HG03432 (cell line): ENCODE measurements around the gene AADACL4.
"Not testable (repeated sequence)": the region's sequence is repeated elsewhere in the genome, so short reads cannot be mapped to it uniquely, and the experiment has no call there.

ENCODE experiments used
- ATAC-seq: cut with Tn5 transposase; IDR thresholded peaks from one replicate; pipeline ENCODE4 v1.9.1; 2021; ENCODE audit warnings: mild to moderate bottlenecking, moderate library complexity; ENCODE audit not compliant: unreplicated experiment

AADACL4 gene

GRCh38 chr1:12657885-12658512, 14.1 kb downstream of the AADACL4 start:
- not testable (repeated sequence) for ATAC-seq

- no peak for ATAC-seq
These were observed 14.9 kb downstream of the AADACL4 start for GRCh38 chr1:12658531-12659453.

- no peak for ATAC-seq
These were observed 17.8 kb downstream of the AADACL4 start for GRCh38 chr1:12661606-12662219.

DNA sequence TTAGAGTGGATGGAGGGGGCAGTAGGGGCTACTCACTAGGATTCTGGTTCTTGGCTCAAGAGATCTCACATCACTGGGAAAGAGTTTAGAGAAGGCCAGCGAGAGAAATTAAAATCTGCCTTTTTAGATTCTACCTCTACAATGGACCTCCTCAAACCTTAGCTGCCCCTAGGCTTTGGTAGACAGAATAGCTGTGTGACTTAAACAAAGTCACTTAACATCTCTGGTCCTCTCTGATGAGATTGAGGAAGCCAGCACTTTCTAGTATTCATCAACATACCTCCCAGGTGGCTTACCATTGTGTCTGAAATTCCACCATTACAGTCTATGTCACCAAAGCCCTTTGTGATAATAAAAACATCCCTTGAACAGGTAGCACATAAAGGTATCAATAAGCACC, 18.7 kb downstream of the AADACL4 start:
- no peak for ATAC-seq

GRCh38 chr1:12665511-12665910, 21.6 kb downstream of the AADACL4 start:
- no peak for ATAC-seq

GRCh38 chr1:12666141-12666735, 22.4 kb downstream of the AADACL4 start:
- ATAC-seq: no peak

DNA sequence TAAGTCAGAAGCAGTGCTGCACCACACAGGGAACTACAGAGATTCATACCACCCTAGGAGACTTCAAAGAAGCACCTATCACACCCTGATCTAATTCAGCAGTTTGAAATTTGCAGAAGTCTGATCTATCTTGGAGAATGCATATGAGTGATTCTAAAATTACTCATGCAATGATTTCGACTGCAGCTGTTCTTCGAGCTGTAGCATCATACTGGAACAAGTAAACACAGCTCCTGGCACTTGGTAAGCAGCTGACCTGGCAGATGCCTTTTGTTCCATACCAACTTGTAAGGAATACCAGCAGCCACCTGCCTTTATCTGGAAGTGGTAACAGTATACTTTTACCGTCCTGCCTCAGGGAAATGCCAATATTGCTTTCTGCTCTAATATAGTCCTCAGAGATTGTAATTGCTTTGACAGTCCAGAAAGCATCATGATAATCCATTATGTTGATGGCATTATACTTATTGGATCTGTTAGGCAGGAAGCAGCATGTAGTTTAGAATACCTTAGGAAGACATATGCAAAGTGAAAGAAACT, 25.7 kb downstream of the AADACL4 start:
- no peak for ATAC-seq

GRCh38 chr1:12674358-12674757, 30.5 kb downstream of the AADACL4 start:
- no peak for ATAC-seq

- not testable (repeated sequence) for ATAC-seq
These were observed 32.2 kb downstream of the AADACL4 start for GRCh38 chr1:12676122-12676521.

DNA sequence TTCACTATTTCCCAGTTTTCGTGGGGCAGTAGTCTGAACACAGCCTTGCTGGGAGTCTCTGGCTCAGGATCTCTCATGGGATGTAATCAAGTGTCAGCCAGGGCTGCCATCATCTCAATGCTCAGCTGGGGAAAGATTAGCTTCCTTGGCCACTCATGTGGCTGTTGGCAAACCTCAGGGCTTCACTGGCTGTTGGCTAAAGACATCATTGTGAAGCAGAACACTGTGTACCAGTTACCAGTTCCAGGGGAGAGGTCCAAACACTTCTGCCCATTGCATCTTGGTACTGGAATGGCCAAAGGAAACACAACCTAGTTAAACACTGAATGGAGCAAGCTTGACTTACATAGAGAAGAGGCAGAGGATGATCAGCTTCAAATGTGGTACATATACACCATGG, 33.7 kb downstream of the AADACL4 start:
- ATAC-seq: no peak

GRCh38 chr1:12678350-12678749, 34.5 kb downstream of the AADACL4 start:
- ATAC-seq: no peak

GRCh38 chr1:12678820-12679219, 34.9 kb downstream of the AADACL4 start:
- ATAC-seq: no peak

- ATAC-seq: no peak
These were observed 46.3 kb downstream of the AADACL4 start for GRCh38 chr1:12690156-12690555.

- no peak for ATAC-seq
These were observed 49.3 kb downstream of the AADACL4 start for GRCh38 chr1:12692967-12693782.

- no peak for ATAC-seq
These were observed 52.8 kb downstream of the AADACL4 start for GRCh38 chr1:12696658-12697057.

DNA sequence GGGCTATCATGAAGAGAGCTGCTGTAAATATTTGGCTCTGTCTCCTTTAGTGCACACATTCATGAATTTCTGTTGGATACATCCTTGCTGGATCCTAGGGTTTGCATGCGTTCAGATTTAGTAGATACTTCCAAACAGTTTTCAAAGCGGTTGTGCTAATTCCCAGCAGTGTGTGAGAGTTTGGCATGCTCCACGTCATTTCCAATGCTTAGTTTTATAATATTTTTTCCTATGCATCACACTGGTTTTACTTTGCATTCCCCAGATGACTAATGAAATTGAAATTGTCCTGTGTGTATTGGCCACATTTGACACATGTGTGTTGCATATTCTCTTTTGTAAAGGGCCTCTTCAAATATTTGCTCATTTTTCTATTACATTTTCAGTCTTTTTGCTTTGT, 53.5 kb downstream of the AADACL4 start:
- no peak for ATAC-seq

DNA sequence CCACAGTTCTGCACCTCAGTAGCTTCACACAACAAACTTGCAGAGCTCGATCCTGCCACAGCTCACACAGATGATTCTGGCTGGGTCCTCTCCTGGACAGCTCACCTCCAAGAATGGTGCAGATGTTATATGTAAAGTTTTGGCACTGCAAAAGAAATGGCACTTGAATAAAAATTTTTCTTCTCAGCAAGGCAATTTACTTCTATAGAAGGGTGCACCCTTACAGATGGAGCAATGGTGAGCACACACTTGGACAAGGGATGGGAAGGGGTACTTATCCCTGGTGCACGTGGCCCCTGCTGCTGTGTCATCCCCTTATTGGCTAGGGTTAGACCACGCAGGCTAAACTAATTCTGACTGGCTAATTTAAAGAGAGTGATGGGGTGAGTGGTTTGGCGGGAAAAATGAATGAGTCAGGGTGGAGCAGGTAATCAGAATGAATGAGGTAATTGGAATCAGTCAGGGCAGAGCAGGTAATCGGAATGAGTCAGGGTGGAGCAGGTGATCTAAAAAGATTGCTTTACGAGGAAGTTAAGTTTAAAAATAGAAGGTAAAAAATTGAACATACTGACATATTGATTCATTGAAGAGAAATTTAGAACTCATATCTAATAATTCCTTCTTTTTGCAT, 60.1 kb downstream of the AADACL4 start:
- ATAC-seq: no peak

DNA sequence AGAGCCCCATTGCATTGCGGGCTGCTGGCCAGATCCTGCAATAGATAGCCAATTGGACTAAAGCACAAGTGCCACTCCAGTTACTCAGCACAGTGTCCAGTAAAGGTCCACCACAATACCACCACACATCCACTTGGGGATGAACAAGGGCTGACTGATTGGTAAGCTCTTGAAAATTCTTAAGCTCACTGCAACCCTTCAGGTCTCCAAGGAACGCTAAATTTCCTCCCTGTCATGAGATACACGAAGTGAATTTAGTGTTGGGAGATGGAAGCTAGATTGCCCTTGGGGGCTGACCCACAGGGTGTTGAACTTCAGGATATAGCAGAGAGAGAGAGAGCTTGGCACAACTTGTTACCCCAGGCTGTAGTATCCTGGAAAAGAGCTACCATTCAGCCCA, 62.2 kb downstream of the AADACL4 start:
- ATAC-seq: no peak

DNA sequence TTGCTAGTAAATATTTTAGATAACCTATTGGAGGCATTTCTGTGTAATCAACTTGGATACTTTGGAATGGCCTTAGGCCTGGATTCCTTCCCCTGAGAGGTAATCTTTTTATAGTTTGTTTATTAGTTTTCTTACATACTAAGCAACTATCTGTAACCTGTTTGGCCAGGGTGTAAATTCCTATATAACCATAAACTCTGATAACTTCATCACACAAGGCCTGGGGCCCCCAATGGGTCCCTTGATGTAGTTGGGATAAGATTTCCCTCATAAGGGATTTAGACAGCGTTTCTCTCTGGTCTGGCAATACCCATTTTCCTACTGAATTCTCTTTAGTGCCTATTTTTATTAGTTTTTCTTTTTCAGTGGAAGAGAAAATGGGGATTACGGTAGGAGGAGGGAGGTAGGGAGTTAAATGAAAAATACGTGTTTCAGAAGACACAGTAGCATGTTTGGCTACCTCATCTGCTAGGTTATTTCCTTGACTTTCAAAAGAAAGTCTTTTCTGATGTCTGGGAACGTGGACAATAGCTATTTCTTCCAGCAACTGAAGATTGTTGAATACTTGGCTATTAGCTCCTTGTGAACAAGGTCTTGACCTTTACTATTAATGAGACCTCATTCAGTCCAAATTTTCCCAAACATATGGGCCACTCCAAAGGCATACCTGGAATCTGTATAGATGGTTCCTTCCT, 64.7 kb downstream of the AADACL4 start:
- ATAC-seq: no peak
